Mesendoderm (in vitro differentiated cells): ENCODE data around the gene C14orf93.

ENCODE experiments used
- DNase-seq: peaks from one replicate; pipeline ENCODE4 v3.0.0; 2013
- H2AK5ac ChIP-seq: 2 replicates; pipeline ENCODE4 v1.6.1; 2013; ENCODE audit warnings: low read length, inconsistent platforms
- H2BK120ac ChIP-seq: 2 replicates; pipeline ENCODE4 v1.6.1; 2013; ENCODE audit warnings: low read depth, mild to moderate bottlenecking, low read length, moderate library complexity, mixed read lengths
- H2BK15ac ChIP-seq: replicated peaks from 2 replicates; pipeline ENCODE4 v1.6.1; 2013; ENCODE audit warnings: low read depth, mild to moderate bottlenecking, moderate library complexity
- H2BK5ac ChIP-seq: 2 replicates; pipeline ENCODE4 v1.6.1; 2013; ENCODE audit warnings: low read length, inconsistent platforms
- H3K18ac ChIP-seq: 2 replicates; pipeline ENCODE4 v1.6.1; 2013; ENCODE audit warnings: mild to moderate bottlenecking, low read length, mixed read lengths
- H3K23ac ChIP-seq: one replicate; pipeline ENCODE4 v1.6.1; 2013; ENCODE audit warnings: low read length
- H3K27ac ChIP-seq: 2 replicates; pipeline ENCODE4 v1.5.1; 2013; ENCODE audit warnings: low read depth, mild to moderate bottlenecking, inconsistent platforms, low read length, moderate library complexity
- H3K27me3 ChIP-seq: 2 replicates; pipeline ENCODE4 v1.6.1; 2013; ENCODE audit warnings: low read length, control low read depth, mild to moderate bottlenecking, inconsistent platforms; ENCODE audit not compliant: insufficient read depth, poor library complexity
- H3K36me3 ChIP-seq: 2 replicates; pipeline ENCODE4 v1.6.1; 2013; ENCODE audit warnings: low read length, inconsistent platforms; ENCODE audit not compliant: control insufficient read depth, insufficient read depth
- H3K4ac ChIP-seq: one replicate; pipeline ENCODE4 v1.6.1; 2013; ENCODE audit warnings: low read depth, mild to moderate bottlenecking, low read length, moderate library complexity
- H3K4me1 ChIP-seq: 2 replicates; pipeline ENCODE4 v1.6.1; 2013; ENCODE audit warnings: low read depth, low read length, inconsistent platforms; ENCODE audit not compliant: control insufficient read depth
- H3K4me2 ChIP-seq: 2 replicates; pipeline ENCODE4 v1.6.1; 2013; ENCODE audit warnings: low read length
- H3K4me3 ChIP-seq: 2 replicates; pipeline ENCODE4 v1.5.1; 2013; ENCODE audit warnings: mild to moderate bottlenecking, low read length
- H3K56ac ChIP-seq: one replicate; pipeline ENCODE4 v1.6.1; 2013; ENCODE audit warnings: low read length
- H3K79me1 ChIP-seq: 2 replicates; pipeline ENCODE4 v1.6.1; 2013; ENCODE audit warnings: low read length, inconsistent platforms
- H3K79me2 ChIP-seq: 2 replicates; pipeline ENCODE4 v1.6.1; 2013; ENCODE audit warnings: mild to moderate bottlenecking, low read length; ENCODE audit not compliant: control insufficient read depth, insufficient read depth
- H3K9ac ChIP-seq: 2 replicates; pipeline ENCODE4 v1.6.1; 2013; ENCODE audit warnings: low read length, inconsistent platforms
- H4K5ac ChIP-seq: one replicate; pipeline ENCODE4 v1.6.1; 2013; ENCODE audit warnings: low read length
- H4K8ac ChIP-seq: one replicate; pipeline ENCODE4 v1.6.1; 2013; ENCODE audit warnings: low read depth, mild to moderate bottlenecking, control low read depth, low read length, moderate library complexity
- whole genome bisulfite sequencing: extraction: QIAGEN DNeasy Blood & Tissue Kit; methylation state at CpG from one replicate; pipeline ENCODE4 v1.1.7; 2013; ENCODE audit warnings: low lambda C conversion rate, missing lambda C conversion rate; ENCODE audit not compliant: insufficient coverage; ENCODE audit errors: extremely low coverage; 5-methylcytosine and 5-hydroxymethylcytosine counted together

The C14orf93 gene

DNA sequence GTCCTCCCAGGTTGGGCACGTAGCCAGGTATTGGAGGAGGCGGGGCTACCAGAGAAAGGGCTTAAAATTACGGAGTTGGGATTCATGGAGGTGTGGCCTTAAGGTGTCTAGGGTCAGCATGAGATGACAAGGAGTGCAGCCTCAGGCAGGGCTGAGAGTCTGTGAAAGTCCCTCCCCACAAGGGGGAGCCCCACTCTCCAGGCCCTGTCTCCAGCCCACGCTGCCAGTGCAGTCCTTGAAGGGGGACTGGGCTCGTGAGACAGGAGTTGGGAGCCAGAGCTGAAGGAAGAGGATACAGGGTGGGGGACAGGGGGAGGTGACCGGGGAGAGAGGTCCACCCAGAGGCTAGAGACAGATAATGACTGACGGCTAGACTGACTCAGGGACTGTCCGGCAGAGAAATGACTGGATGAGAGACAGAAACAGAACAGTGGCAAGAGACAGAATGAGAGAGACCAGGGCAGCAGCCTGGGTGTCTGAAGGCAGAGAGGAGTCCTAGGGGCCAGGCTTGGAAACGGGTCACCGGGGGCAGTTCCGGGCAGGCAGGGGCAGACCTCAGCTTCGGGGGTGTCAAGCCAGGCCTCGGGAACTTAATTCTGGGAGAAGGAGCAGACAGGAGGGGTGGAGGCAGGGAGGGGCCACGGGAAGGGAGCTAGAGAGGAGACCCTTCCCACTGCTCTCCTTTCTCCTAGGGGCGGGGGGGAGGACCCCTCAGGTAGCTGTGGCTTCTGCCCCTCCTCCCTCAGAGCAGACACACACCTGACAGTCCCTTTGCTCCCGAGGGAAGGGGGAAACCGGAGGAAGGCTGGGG is 46.4 kb upstream of the C14orf93 start:
- Histone ChIP-seq H3K23ac (no peak overlapping the region), H4K8ac (no peak overlapping the region), H3K9ac (peak overlapping the region; percentile 90), H3K4me1 (no peaks in the 10 kb centered on the region), H2AK5ac (no peak overlapping the region), H3K4ac (no peak overlapping the region), H4K5ac (no peak overlapping the region), H3K27me3 (no peaks in the 10 kb centered on the region), H2BK15ac (no peak overlapping the region), H3K4me3 (peak overlapping the region; percentile 59), H3K56ac (peak overlapping the region; percentile 78), H3K27ac (no peak overlapping the region), H2BK5ac (no peak overlapping the region), H3K18ac (no peak overlapping the region), H3K36me3 (peaks cover 6% of the 10 kb centered on the region), H3K4me2 (peak overlapping the region; percentile 47), H2BK120ac (no peak overlapping the region), H3K79me1 (peaks cover 2% of the 10 kb centered on the region), H3K79me2 (no peaks in the 10 kb centered on the region)
- no CpG with 5 or more reads among the region's 17 CpGs for WGBS
- DNase-seq = peak; percentile 93

DNA sequence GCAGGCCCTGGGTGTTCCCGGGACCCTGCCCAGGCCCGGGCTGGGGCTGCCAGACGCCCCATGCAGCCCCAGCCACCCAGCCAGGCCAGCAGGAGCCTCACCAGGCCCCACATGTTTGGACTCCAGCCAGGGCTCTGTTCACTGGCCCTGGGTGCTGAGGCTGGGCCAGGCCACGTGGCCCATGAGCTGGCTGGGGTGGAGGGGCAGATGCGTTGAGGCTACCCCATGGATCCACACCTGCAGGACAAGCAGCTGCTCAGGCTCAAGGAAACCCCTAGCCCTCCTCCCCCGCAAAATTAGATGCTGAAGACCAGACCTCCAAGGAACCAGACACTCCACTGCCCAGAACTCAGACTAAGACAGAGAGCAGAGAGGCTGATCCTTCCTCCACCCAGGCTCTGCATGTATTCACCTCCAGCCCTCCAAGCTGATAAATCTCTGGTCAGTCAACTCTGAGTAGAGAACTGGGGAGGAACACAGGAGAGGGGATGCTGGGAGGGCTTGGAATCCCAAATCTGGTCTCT is 45.7 kb upstream of the C14orf93 start:
- Histone ChIP-seq H3K27me3 (no peaks in the 10 kb centered on the region), H3K79me2 (no peaks in the 10 kb centered on the region), H3K23ac (no peak overlapping the region), H3K4me2 (no peak overlapping the region), H2BK5ac (no peak overlapping the region), H3K56ac (no peak overlapping the region), H4K8ac (no peak overlapping the region), H3K4me1 (no peaks in the 10 kb centered on the region), H4K5ac (no peak overlapping the region), H3K9ac (no peak overlapping the region), H2BK120ac (no peak overlapping the region), H3K18ac (no peak overlapping the region), H3K4ac (no peak overlapping the region), H3K36me3 (peaks cover 2% of the 10 kb centered on the region), H3K4me3 (no peak overlapping the region), H2BK15ac (no peak overlapping the region), H3K27ac (no peak overlapping the region), H3K79me1 (peaks cover 2% of the 10 kb centered on the region), H2AK5ac (no peak overlapping the region)
- no CpG with 5 or more reads among the region's 6 CpGs for WGBS
- no peak for DNase-seq

DNA sequence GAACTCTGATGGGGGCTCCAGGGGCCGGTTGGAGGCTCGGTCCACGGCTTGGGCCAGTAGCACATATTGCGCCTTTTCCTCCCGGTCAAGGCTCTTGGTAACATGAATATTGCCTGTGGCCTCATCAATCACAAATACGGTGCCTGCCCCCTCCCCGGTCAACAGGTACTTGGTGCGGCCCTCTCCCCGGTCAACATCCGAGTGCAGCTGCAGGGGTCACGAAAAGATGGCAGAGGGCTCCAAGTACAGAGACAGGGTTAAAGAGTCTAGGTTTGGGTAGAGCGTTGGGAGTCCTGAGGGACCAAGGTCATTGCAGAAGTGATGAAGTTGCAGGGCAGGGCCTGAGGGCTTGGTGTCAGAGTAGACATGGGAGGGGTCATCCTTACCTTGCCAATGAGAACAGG is 45.2 kb upstream of the C14orf93 start:
- WGBS = no CpG with 5 or more reads among the region's 12 CpGs
- Histone ChIP-seq H3K4me3 (no peak overlapping the region), H2BK5ac (no peak overlapping the region), H4K5ac (no peak overlapping the region), H3K27me3 (no peaks in the 10 kb centered on the region), H2BK120ac (no peak overlapping the region), H3K23ac (no peak overlapping the region), H3K4me1 (no peaks in the 10 kb centered on the region), H3K36me3 (peaks cover 2% of the 10 kb centered on the region), H2AK5ac (no peak overlapping the region), H4K8ac (no peak overlapping the region), H3K9ac (no peak overlapping the region), H3K18ac (no peak overlapping the region), H3K27ac (no peak overlapping the region), H3K79me2 (no peaks in the 10 kb centered on the region), H2BK15ac (no peak overlapping the region), H3K56ac (no peak overlapping the region), H3K4me2 (no peak overlapping the region), H3K4ac (no peak overlapping the region), H3K79me1 (peaks cover 2% of the 10 kb centered on the region)
- DNase-seq = no peak

DNA sequence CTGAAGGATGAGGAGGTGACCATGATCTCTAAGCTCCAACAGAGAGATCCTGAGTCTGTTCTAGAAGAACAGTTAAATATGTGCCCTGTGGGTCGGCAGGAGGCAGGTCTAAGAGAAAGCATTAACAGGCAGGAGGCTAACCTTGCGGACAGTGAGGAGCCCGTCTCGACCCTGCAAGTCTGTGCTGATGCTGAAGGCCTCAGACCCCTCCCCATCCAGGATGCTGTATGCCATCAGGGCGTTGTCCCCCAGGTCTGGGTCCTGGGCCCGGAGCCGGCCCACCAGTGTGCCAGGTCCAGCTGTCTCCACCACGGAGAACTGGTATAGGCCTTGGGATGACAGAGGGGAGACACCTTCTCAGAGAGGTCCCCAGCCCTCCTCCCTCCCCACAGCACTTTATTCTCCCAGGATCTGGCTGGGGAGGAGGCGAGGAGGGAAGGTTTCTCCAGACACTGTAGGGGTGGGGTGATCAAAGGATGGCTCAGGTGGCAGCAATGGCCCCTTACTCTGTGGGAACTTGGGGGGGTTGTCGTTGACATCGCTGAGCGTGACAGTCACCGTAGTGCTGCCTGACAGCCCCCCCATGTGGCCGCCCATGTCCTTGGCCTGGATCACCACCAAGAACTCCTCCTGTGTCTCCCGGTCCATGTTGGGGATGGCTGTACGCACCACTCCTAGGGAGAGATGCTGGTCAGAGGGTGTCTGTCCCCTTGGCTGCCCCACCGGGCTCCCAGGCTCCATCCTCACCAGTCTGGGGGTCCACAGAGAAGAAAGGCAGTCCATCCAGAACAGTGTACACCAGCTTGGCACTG is 44.3 kb upstream of the C14orf93 start:
- Histone ChIP-seq H4K8ac (no peak overlapping the region), H3K27me3 (no peaks in the 10 kb centered on the region)
- no peak for DNase-seq

DNA sequence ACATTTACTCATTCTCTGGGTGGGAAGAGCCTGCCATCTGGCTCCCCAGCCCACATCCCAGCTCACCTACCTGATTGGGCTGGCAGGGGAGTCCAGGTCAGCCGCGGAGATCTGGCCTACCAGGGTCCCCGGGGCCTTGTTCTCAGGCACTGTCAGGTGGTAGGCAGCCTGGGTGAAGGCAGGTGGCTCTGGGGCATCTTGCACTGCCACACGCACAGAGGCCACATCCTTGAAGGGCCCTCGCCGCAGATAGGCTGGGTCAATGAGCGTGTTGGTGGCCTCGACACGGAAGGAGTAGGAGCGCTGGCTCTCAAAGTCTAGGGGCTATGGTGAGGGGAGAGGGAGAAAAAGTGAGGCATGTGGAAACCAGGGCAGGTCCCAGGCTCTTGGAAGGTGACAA is 43.5 kb upstream of the C14orf93 start:
- Histone ChIP-seq H3K4me2 (no peak overlapping the region), H3K9ac (no peak overlapping the region), H3K27me3 (no peaks in the 10 kb centered on the region), H3K4me3 (no peak overlapping the region), H3K18ac (no peak overlapping the region), H3K23ac (no peak overlapping the region), H3K4ac (no peak overlapping the region), H4K5ac (no peak overlapping the region), H3K27ac (no peak overlapping the region), H2BK5ac (no peak overlapping the region), H3K56ac (no peak overlapping the region), H2BK120ac (no peak overlapping the region), H4K8ac (no peak overlapping the region), H2BK15ac (no peak overlapping the region), H3K79me1 (peaks cover 2% of the 10 kb centered on the region), H3K79me2 (no peaks in the 10 kb centered on the region), H3K36me3 (peaks cover 2% of the 10 kb centered on the region), H2AK5ac (no peak overlapping the region), H3K4me1 (no peaks in the 10 kb centered on the region)
- no CpG with 5 or more reads among the region's 10 CpGs for WGBS
- no peak for DNase-seq

More for the DNA sequence above, 44.3 kb upstream of the C14orf93 start:
- no peak overlapping the region for H3K18ac ChIP-seq
- no peak overlapping the region for H2AK5ac ChIP-seq
- peaks cover 2% of the 10 kb centered on the region for H3K79me1 ChIP-seq
- H3K4ac ChIP-seq = no peak overlapping the region
- no peaks in the 10 kb centered on the region for H3K79me2 ChIP-seq
- no peak overlapping the region for H3K9ac ChIP-seq
- H3K4me3 ChIP-seq = no peak overlapping the region
- no peak overlapping the region for H2BK120ac ChIP-seq
- H3K4me2 ChIP-seq = no peak overlapping the region
- WGBS = no CpG with 5 or more reads among the region's 17 CpGs
- no peak overlapping the region for H3K23ac ChIP-seq
- no peak overlapping the region for H2BK5ac ChIP-seq
- no peaks in the 10 kb centered on the region for H3K4me1 ChIP-seq
- no peak overlapping the region for H3K56ac ChIP-seq
- peaks cover 2% of the 10 kb centered on the region for H3K36me3 ChIP-seq
- no peak overlapping the region for H2BK15ac ChIP-seq
- H4K5ac ChIP-seq = no peak overlapping the region
- H3K27ac ChIP-seq = no peak overlapping the region
